RWPE1 (cell line): ENCODE data around the gene CD81.

Experiments used
- CTCF ChIA-PET: fragments of 350-600 bp; sonication (Branson Sonifier 250); formaldehyde crosslinking; extraction: SDS; loops from one replicate; lab custom pipeline; 2021; lab: Yijun Ruan, JAX
- POLR2A ChIA-PET: fragments of 400-600 bp; formaldehyde crosslinking; extraction: SDS; loops from one replicate; lab custom pipeline; 2020; ENCODE audit warnings: antibody characterized with exemption; ENCODE audit not compliant: low non-redundant PET; lab: Yijun Ruan, JAX
- DNase-seq: peaks from one replicate; pipeline ENCODE4 v3.0.0; 2012; ENCODE audit warnings: low spot score
- H3K27ac ChIP-seq: fragments of 450-650 bp; 2 replicates; pipeline ENCODE4 v1.5.1; 2017
- TF ChIP-seq, protein P1 (sequence below): fragments of 450-650 bp; conservative IDR thresholded peaks from 2 replicates; pipeline ENCODE4 v1.5.1; 2017; ENCODE audit warnings: low read depth, mild to moderate bottlenecking

Gene CD81

DNA sequence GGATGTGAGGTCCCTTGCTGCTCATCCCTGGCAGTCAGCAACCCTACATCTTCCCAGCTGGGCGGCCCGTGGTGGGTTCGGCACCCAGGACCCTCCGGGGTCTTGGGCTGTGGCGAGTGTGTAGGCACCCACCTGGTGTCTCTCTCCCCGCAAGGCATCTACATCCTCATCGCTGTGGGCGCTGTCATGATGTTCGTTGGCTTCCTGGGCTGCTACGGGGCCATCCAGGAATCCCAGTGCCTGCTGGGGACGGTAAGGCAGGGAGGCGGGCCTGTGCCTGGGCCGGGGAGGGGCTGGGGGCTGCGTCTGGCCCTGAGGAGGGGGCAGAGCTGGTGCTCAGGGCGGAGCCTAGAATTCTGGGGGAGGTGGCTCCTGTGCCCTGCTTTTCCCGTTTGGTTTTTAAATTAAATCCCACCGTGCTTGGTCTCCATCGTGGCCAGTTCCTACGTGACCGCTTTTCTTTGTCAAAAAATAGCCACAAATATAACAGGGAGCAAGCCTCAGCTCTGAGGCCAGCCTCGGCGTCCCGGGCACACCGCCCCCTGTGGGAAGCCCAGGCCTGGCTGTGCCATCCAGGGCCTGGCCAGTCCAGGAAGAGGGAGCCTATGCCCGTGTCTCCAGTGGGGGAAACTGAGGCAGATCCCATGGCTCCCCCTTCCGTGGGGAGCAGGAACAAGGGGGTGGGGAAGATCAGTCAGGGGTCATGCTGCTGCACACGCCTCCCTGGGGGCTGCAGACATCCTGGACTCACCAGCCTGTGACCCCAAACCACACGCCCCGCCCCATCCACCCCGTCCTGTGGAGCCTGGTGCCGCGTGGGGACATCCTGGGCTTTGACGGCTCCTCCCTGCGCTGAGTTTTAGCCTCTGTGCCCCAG is 17.1 kb downstream of the CD81 start:
- H3K27ac ChIP-seq, result peak overlapping the region; percentile 99
- ChIA-PET POLR2A (no interaction called here), CTCF (no interaction called here)
- no peak for DNase-seq
- TF ChIP-seq, protein P1, sequence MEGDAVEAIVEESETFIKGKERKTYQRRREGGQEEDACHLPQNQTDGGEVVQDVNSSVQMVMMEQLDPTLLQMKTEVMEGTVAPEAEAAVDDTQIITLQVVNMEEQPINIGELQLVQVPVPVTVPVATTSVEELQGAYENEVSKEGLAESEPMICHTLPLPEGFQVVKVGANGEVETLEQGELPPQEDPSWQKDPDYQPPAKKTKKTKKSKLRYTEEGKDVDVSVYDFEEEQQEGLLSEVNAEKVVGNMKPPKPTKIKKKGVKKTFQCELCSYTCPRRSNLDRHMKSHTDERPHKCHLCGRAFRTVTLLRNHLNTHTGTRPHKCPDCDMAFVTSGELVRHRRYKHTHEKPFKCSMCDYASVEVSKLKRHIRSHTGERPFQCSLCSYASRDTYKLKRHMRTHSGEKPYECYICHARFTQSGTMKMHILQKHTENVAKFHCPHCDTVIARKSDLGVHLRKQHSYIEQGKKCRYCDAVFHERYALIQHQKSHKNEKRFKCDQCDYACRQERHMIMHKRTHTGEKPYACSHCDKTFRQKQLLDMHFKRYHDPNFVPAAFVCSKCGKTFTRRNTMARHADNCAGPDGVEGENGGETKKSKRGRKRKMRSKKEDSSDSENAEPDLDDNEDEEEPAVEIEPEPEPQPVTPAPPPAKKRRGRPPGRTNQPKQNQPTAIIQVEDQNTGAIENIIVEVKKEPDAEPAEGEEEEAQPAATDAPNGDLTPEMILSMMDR, result no peak

DNA sequence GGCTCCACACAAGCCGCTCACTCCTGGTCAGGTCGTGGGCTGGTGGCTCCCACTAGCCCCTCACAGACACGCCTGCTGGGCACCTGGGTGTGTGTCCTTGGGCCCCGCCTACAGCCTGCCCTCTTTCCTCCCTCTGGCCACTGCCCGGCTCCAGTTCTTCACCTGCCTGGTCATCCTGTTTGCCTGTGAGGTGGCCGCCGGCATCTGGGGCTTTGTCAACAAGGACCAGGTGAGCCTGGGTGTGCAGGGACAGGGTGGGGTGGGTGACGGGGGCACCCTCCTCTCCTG is 17.7 kb downstream of the CD81 start:
- H3K27ac ChIP-seq, result peak overlapping the region; percentile 99

DNA sequence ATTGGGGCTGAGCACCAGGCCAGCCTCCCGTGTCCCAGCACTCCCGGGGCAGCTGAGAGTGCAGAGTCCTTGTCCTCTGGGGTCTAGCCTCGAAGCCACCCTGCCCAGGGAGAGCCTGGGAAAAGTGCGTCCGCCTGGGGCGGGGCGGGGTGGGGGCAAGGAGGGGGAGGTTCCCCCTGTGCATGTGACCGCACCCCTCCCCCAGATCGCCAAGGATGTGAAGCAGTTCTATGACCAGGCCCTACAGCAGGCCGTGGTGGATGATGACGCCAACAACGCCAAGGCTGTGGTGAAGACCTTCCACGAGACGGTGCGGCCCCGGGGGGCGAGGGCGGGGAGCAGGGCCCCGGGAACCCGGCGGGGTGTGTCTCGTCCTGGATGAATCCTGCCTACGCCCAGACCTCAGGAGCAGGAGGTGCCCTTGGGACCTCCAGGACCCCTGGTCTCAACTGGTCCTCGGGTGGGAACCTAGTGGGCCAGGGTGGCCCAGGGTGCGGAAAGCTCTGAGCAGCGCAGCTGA is 18.2 kb downstream of the CD81 start:
- TF ChIP-seq, protein P1, result no peak
- CTCF ChIA-PET, result no interaction called here
- H3K27ac ChIP-seq, result peak overlapping the region; percentile 99
- DNase-seq, result no peak
- POLR2A ChIA-PET, result no interaction called here

More for the DNA sequence above, 17.7 kb downstream of the CD81 start:
- no peak for DNase-seq
- TF ChIP-seq, protein P1, result no peak
- CTCF ChIA-PET, result no interaction called here
- POLR2A ChIA-PET, result no interaction called here

DNA sequence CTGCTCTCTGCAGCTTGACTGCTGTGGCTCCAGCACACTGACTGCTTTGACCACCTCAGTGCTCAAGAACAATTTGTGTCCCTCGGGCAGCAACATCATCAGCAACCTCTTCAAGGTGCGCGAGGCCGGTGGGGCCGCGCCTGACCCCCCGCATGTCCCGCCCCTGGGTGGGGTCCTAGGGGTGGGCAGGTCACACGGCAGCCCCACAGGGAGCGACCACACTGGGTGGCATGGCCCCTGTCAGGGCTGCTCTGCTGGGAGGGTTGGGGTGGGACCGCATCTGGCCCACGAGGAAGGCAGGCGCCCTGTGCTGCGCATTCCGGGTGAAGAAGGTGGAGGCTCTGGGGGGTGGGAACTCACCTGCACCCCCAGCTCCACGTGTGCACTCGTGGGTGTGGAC is 18.7 kb downstream of the CD81 start:
- TF ChIP-seq, protein P1, result no peak
- ChIA-PET POLR2A (interaction anchor here (0.5 kb wide), 1 partner anchor 9 kb away, joined by 3 read pairs; no protein-coding TSS in a partner anchor), CTCF (no interaction called here)
- peak overlapping the region; percentile 99 for H3K27ac ChIP-seq
- no peak for DNase-seq

DNA sequence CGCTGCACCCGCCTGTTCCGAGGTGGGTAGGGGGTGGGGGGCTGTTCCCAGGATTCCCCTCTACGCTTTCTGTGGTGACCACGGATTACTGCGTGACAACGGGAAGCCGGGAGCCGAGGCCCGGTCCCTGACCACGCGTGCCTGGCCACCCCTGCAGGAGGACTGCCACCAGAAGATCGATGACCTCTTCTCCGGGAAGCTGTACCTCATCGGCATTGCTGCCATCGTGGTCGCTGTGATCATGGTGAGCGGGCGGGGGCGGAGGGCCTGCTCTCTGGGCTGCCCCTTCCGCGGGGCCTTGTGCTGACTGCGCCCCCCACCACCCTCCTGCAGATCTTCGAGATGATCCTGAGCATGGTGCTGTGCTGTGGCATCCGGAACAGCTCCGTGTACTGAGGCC is 19.4 kb downstream of the CD81 start:
- DNase-seq, result no peak
- H3K27ac ChIP-seq, result peak overlapping the region; percentile 99
- ChIA-PET POLR2A (interaction anchor here (0.5 kb wide), 1 partner anchor 9 kb away, joined by 3 read pairs; no protein-coding TSS in a partner anchor), CTCF (interaction anchor here (0.8 kb wide), 1 partner anchor 494 kb away, joined by 3 read pairs; no protein-coding TSS in a partner anchor)
- TF ChIP-seq, protein P1, result no peak

DNA sequence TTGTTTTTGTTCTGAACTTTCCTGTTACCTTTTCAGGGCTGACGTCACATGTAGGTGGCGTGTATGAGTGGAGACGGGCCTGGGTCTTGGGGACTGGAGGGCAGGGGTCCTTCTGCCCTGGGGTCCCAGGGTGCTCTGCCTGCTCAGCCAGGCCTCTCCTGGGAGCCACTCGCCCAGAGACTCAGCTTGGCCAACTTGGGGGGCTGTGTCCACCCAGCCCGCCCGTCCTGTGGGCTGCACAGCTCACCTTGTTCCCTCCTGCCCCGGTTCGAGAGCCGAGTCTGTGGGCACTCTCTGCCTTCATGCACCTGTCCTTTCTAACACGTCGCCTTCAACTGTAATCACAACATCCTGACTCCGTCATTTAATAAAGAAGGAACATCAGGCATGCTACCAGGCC is 19.9 kb downstream of the CD81 start:
- CTCF ChIA-PET, result interaction anchor here (0.8 kb wide), 1 partner anchor 493 kb away, joined by 3 read pairs; no protein-coding TSS in a partner anchor
- DNase-seq, result no peak
- H3K27ac ChIP-seq, result peak overlapping the region; percentile 99
- POLR2A ChIA-PET, result no interaction called here
- TF ChIP-seq, protein P1, result no peak
